ENCODE measurements around the gene MYO1G. TPM values are rescaled to one million over a fixed set of nuclear protein-coding genes. Genes with fewer than 3 reads are reported as not detected.

The MYO1G gene
- total and polyA plus RNA-seq, 9 of the 15 experiments (the other 6 are each of a cell fraction or from before 2014, with no cell fraction given) = 0.03 to 0.62 (median 0.13) TPM; not detected in 1

- no peak for TF ChIP-seq ATF1 (CRISPR knock-in tag; IDR thresholded peaks at IDR 0.05)
- TF ChIP-seq ATF1 (tag; IDR thresholded peaks at IDR 0.05) = peak; percentile 80
- no peak for TF ChIP-seq ILF3 (IDR thresholded peaks at IDR 0.05; ENCODE audit: borderline replicate concordance)
- peak; percentile 99 for TF ChIP-seq BHLHE40 (IDR thresholded peaks at IDR 0.05; ENCODE audit: low read length)
- TF ChIP-seq ZNF282 (CRISPR knock-in tag; IDR thresholded peaks at IDR 0.05) = no peak
- TF ChIP-seq POLR2A (conservative IDR thresholded peaks at IDR 0.05) = no peak
- no peak for TF ChIP-seq PRPF4 (IDR thresholded peaks at IDR 0.05; ENCODE audit: insufficient read depth, low read depth, low read length, poor library complexity, severe bottlenecking)
- TF ChIP-seq TOE1 (IDR thresholded peaks at IDR 0.05; ENCODE audit: borderline replicate concordance) = peak; percentile 23; the same call in 1 of the 2 replicates
- TF ChIP-seq TOE1 (CRISPR knock-in tag; IDR thresholded peaks at IDR 0.05; ENCODE audit: borderline replicate concordance, low read depth) = no peak
- no peak for TF ChIP-seq ZNF76 (CRISPR knock-in tag; IDR thresholded peaks at IDR 0.05; ENCODE audit: borderline replicate concordance)
- TF ChIP-seq MTA1 (IDR thresholded peaks at IDR 0.05; ENCODE audit: borderline replicate concordance) = 0 out of 2 replicates have a peak, but pooled peaks have one; percentile 19
- no peak for TF ChIP-seq GATA2 (CRISPR knock-in tag; IDR thresholded peaks at IDR 0.05)
- no peak for TF ChIP-seq XRCC5 (IDR thresholded peaks at IDR 0.05; ENCODE audit: low read depth, low read length)
- no peak for TF ChIP-seq ZNF449 (CRISPR knock-in tag; IDR thresholded peaks at IDR 0.05)
- no peak for TF ChIP-seq ZBTB43 (CRISPR knock-in tag; IDR thresholded peaks at IDR 0.05)
- TF ChIP-seq ERF (CRISPR knock-in tag; IDR thresholded peaks at IDR 0.05) = no peak
- TF ChIP-seq MNT (conservative IDR thresholded peaks at IDR 0.05) = peak; percentile 69 to 77
- TF ChIP-seq ZMIZ1 (IDR thresholded peaks at IDR 0.05; ENCODE audit: low read depth in 2 of 2, low read length in 2 of 2) = no peak
- TF ChIP-seq ZNF740 (CRISPR knock-in tag; IDR thresholded peaks at IDR 0.05) = no peak
- TF ChIP-seq ZNF740 (tag; IDR thresholded peaks at IDR 0.05) = no peak
- TF ChIP-seq SIRT6 (IDR thresholded peaks at IDR 0.05; ENCODE audit: low read depth, low read length) = no peak
Observed at GRCh38 chr7:44959433-44959951, 19.3 kb downstream of the MYO1G start (continued).
